Osteoblast (primary cell): Measurements from ENCODE around the gene PPP2R3A. TPM values are rescaled to one million over a fixed set of nuclear protein-coding genes. Genes with fewer than 3 reads are reported as not detected.
"Not testable (repeated sequence)": the region's sequence is repeated elsewhere in the genome, so short reads cannot be mapped to it uniquely, and the experiment has no call there.

Source experiments
- DNase-seq: peaks from one replicate; pipeline ENCODE4 v3.0.0; 2011; ENCODE audit warnings: low spot score, mixed read lengths; ENCODE audit not compliant: insufficient read length; ENCODE audit errors: missing footprints
- H2AFZ ChIP-seq: 2 replicates; pipeline ENCODE4 v1.6.0; 2011; ENCODE audit warnings: mild to moderate bottlenecking, low read length
- H3K27ac ChIP-seq: 2 replicates; pipeline ENCODE4 v1.5.1; 2011; ENCODE audit warnings: mild to moderate bottlenecking, low read depth, low read length, moderate library complexity
- H3K27me3 ChIP-seq: 2 replicates; pipeline ENCODE4 v1.6.0; 2012; ENCODE audit warnings: mild to moderate bottlenecking, control low read depth, inconsistent platforms, low read length, moderate library complexity; ENCODE audit not compliant: insufficient read depth
- H3K36me3 ChIP-seq: 2 replicates; pipeline ENCODE4 v1.5.1; 2011; ENCODE audit warnings: mild to moderate bottlenecking, low read length, control low read depth, moderate library complexity; ENCODE audit not compliant: insufficient read depth
- H3K4me1 ChIP-seq: 2 replicates; pipeline ENCODE4 v1.5.1; 2011; ENCODE audit warnings: mild to moderate bottlenecking, low read length, control low read depth, moderate library complexity; ENCODE audit not compliant: insufficient read depth
- H3K4me2 ChIP-seq: 2 replicates; pipeline ENCODE4 v1.6.0; 2011; ENCODE audit warnings: mild to moderate bottlenecking, low read length; ENCODE audit not compliant: insufficient read depth
- H3K4me3 ChIP-seq: fragments of 200-600 bp; sonication (generic); 3 replicates; pipeline ENCODE4 v1.5.1; 2012; ENCODE audit warnings: mild to moderate bottlenecking, low read length, inconsistent platforms; ENCODE audit not compliant: insufficient read depth
- H3K79me2 ChIP-seq: 2 replicates; pipeline ENCODE4 v1.6.0; 2012; ENCODE audit warnings: mild to moderate bottlenecking, low read length, control low read depth, inconsistent platforms; ENCODE audit not compliant: insufficient read depth
- H3K9me3 ChIP-seq: 2 replicates; pipeline ENCODE4 v1.5.1; 2011; ENCODE audit warnings: low read depth, low read length, control low read depth
- H4K20me1 ChIP-seq: 2 replicates; pipeline ENCODE4 v1.6.0; 2012; ENCODE audit warnings: mild to moderate bottlenecking, low read length, control low read depth; ENCODE audit not compliant: insufficient read depth
- total RNA-seq: library from RNA; depleted of rRNA; stranded (reverse); fragments of >200 nt; gene quantifications from 2 replicates; pipeline ENCODE4 v1.2.3, GENCODE V29; 2012
- TF ChIP-seq, protein P1 (sequence below): IDR thresholded peaks from 2 replicates; pipeline ENCODE4 v1.5.1; 2011; ENCODE audit warnings: mild to moderate bottlenecking, low read depth, low read length, moderate library complexity; ENCODE audit errors: extremely low read depth

The PPP2R3A gene
- total RNA-seq, 1 donor = 23.9 TPM

DNA sequence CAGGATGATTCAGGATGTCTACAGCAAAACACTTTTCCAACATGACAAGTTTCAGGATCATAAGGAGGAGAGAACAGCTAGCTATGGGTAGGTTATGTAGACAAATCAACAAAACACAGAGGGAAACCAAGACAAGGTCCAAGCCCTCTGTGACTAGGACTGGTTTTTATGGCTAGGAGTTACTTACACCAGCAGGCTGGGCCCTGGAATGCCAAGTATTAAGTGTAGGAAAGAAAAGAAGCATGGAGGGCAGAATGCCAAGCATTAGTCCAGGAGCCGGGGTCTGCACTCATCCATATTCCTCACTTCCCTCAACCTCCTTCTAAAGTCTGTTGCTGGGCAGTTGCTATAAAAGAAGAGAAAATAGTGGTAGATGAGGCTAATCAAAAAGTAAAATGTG, 35.3 kb upstream of the PPP2R3A start:
- no peaks in the 10 kb centered on the region for H3K36me3 ChIP-seq
- TF ChIP-seq, protein P1, sequence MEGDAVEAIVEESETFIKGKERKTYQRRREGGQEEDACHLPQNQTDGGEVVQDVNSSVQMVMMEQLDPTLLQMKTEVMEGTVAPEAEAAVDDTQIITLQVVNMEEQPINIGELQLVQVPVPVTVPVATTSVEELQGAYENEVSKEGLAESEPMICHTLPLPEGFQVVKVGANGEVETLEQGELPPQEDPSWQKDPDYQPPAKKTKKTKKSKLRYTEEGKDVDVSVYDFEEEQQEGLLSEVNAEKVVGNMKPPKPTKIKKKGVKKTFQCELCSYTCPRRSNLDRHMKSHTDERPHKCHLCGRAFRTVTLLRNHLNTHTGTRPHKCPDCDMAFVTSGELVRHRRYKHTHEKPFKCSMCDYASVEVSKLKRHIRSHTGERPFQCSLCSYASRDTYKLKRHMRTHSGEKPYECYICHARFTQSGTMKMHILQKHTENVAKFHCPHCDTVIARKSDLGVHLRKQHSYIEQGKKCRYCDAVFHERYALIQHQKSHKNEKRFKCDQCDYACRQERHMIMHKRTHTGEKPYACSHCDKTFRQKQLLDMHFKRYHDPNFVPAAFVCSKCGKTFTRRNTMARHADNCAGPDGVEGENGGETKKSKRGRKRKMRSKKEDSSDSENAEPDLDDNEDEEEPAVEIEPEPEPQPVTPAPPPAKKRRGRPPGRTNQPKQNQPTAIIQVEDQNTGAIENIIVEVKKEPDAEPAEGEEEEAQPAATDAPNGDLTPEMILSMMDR = no peak
- DNase-seq = no peak
- peaks cover 5% of the 10 kb centered on the region for H3K4me1 ChIP-seq
- H3K27me3 ChIP-seq = no peaks in the 10 kb centered on the region
- no peaks in the 10 kb centered on the region for H4K20me1 ChIP-seq
- no peak overlapping the region for H3K4me3 ChIP-seq
- peak overlapping the region; percentile 37 for H2AFZ ChIP-seq
- no peak overlapping the region for H3K4me2 ChIP-seq
- no peaks in the 10 kb centered on the region for H3K9me3 ChIP-seq
- H3K27ac ChIP-seq = no peak overlapping the region
- H3K79me2 ChIP-seq = no peaks in the 10 kb centered on the region

DNA sequence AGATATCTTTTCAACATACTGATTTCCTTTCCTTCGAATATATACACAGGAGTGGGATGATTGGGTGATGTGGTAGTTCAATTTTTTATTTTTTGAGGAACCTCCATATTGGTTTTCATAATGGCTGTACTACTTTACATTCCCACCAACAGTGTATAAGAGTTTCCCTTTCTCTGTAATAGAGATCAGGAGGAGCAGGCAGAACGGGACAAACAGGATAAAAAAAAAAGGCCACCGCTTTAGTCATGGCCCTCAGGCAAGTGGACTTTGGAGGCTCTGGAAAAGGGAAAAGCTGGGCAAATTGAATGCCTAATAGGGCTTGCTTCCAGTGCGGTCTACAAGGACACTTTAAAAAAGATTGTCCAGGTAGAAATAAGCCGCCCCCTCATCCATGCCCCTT, 30.4 kb upstream of the PPP2R3A start:
- not testable (repeated sequence) for H3K4me1 ChIP-seq, H3K27me3 ChIP-seq, DNase-seq, H4K20me1 ChIP-seq, H3K79me2 ChIP-seq, H3K4me3 ChIP-seq, H3K36me3 ChIP-seq, H3K4me2 ChIP-seq, H2AFZ ChIP-seq, H3K27ac ChIP-seq, H3K9me3 ChIP-seq

DNA sequence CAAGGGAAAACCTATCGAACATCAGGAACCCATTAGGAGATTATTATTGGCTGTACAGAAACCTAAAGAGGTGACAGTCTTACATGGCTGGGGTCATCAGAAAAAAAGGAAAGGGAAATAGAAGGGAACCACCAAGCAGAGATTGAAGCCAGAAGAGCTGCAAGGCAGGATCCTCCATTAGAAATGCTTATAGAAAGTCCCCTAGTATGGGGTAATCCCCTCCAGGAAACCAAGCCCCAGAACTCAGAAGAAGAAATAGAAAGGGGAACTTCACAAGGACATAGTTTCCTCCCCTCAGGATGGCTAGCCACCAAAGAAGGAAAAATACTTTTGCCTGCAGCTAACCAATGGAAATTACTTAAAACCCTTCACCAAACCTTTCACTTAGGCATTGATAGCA, 27.8 kb upstream of the PPP2R3A start:
- not testable (repeated sequence) for H3K4me1 ChIP-seq, H3K9me3 ChIP-seq, H3K4me2 ChIP-seq, H3K27me3 ChIP-seq, H3K79me2 ChIP-seq, H3K4me3 ChIP-seq, H3K27ac ChIP-seq, H3K36me3 ChIP-seq, DNase-seq, H2AFZ ChIP-seq, H4K20me1 ChIP-seq

DNA sequence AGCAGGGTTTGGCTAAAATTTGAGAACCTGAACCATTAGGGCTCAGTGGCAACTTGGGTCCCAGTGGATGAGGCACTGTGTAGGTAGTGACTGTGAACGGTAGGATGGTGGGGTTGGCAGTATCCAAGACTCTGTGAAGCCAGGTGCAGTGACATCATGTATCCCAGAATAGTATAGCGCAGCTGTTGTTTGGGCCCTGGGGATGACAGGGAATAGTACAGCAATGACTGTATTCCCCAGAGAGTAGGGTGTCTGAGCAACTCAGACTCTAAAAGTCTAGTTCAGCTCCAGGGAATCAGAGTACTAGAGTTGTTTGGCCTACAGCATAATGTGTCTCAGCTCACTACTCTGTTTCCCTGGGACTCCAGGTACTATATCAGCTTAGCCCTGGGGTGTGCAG, 20.7 kb upstream of the PPP2R3A start:
- H2AFZ ChIP-seq = peak overlapping the region; percentile 8
- peaks cover 6% of the 10 kb centered on the region for H3K4me1 ChIP-seq
- peak overlapping the region; percentile 48 for H3K27ac ChIP-seq
- no peak overlapping the region for H3K4me3 ChIP-seq
- H3K9me3 ChIP-seq = no peaks in the 10 kb centered on the region
- peak; percentile 83 for DNase-seq
- no peaks in the 10 kb centered on the region for H3K79me2 ChIP-seq
- no peaks in the 10 kb centered on the region for H4K20me1 ChIP-seq
- no peaks in the 10 kb centered on the region for H3K36me3 ChIP-seq
- TF ChIP-seq, protein P1 = no peak
- peak overlapping the region; percentile 38 for H3K4me2 ChIP-seq
- H3K27me3 ChIP-seq = no peaks in the 10 kb centered on the region

DNA sequence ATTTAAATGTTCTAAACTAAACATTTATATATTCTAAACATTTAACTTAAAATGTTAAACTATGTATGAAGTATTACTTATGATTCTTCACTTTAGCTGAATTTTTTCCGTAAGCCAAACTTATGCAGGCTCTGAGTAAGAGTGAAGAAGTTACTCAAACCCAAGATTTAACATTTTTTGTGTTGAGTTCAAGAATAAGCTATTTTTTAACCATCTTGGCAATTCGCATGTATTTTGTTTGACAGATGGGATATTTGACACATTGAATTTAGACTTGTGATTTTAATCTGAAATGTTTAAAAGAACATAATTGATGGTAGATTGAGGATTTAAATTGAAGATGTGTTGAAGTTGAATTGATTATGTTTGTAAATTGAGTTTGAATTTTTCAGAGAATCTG, 14.6 kb upstream of the PPP2R3A start:
- no peaks in the 10 kb centered on the region for H3K27me3 ChIP-seq
- no peak for DNase-seq
- H4K20me1 ChIP-seq = no peaks in the 10 kb centered on the region
- TF ChIP-seq, protein P1 = no peak
- no peak overlapping the region for H3K4me2 ChIP-seq
- H3K4me1 ChIP-seq = no peaks in the 10 kb centered on the region
- H3K9me3 ChIP-seq = no peaks in the 10 kb centered on the region
- no peak overlapping the region for H2AFZ ChIP-seq
- no peak overlapping the region for H3K27ac ChIP-seq
- H3K36me3 ChIP-seq = no peaks in the 10 kb centered on the region
- H3K4me3 ChIP-seq = no peak overlapping the region
- H3K79me2 ChIP-seq = no peaks in the 10 kb centered on the region
